Caco-2 (cell line): ENCODE measurements around the gene PATL2. TPM values are rescaled to one million over a fixed set of nuclear protein-coding genes. Genes with fewer than 3 reads are reported as not detected.

Experiments used
- BruUV-seq: library from RNA; stranded (reverse); fragments of 400-500 nt; replicated peaks from 2 replicates; lab custom pipeline; 2021; lab: Mats Ljungman, UMichigan
- CTCF ChIA-PET: fragments of 300-600 bp; sonication (Branson Sonifier 250); formaldehyde crosslinking; loops from one replicate; lab custom pipeline; 2022; ENCODE audit warnings: antibody characterized with exemption; lab: Charles Lee
- POLR2A ChIA-PET: fragments of 300-600 bp; sonication (Branson Sonifier 250); formaldehyde crosslinking; loops from one replicate; lab custom pipeline; 2022; ENCODE audit warnings: antibody characterized with exemption; lab: Charles Lee
- DNase-seq, 2 experiments: peaks; one replicate each; pipeline versions ENCODE4 v3.0.0 to v3.0.0-alpha.2; 2020 to 2022
- H3K27me3 ChIP-seq: replicated peaks from 2 replicates; pipeline ENCODE4 v1.6.0; 2011; ENCODE audit warnings: low read length; ENCODE audit not compliant: control insufficient read depth, insufficient read depth
- H3K36me3 ChIP-seq: 2 replicates; pipeline ENCODE4 v1.5.1; 2011; ENCODE audit warnings: low read length; ENCODE audit not compliant: control insufficient read depth, insufficient read depth
- H3K4me1 ChIP-seq: fragments of 250-450 bp; sonication (Bioruptor Pico); 2 replicates; pipeline ENCODE4 v1.5.1; 2020; ENCODE audit warnings: mild to moderate bottlenecking
- H3K4me3 ChIP-seq: 2 replicates; pipeline ENCODE4 v1.5.1; 2011; ENCODE audit warnings: low read depth, mild to moderate bottlenecking, control low read depth, low read length
- H3K9me3 ChIP-seq: fragments of 250-450 bp; sonication (Bioruptor Pico); 2 replicates; pipeline ENCODE4 v1.5.1; 2020; ENCODE audit warnings: mild to moderate bottlenecking, moderate library complexity
- H3K27ac Mint-ChIP-seq: one replicate; pipeline ENCODE4 v1.8.0; 2022; ENCODE audit warnings: mixed read lengths; ENCODE audit not compliant: unreplicated experiment
- H3K27me3 Mint-ChIP-seq: one replicate; pipeline ENCODE4 v1.8.0; 2022; ENCODE audit warnings: mixed read lengths; ENCODE audit not compliant: insufficient read depth, unreplicated experiment
- H3K36me3 Mint-ChIP-seq: one replicate; pipeline ENCODE4 v1.8.0; 2022; ENCODE audit warnings: mild to moderate bottlenecking, mixed read lengths; ENCODE audit not compliant: insufficient read depth, unreplicated experiment
- H3K4me1 Mint-ChIP-seq: one replicate; pipeline ENCODE4 v1.8.0; 2022; ENCODE audit warnings: low read depth, mixed read lengths; ENCODE audit not compliant: unreplicated experiment
- H3K4me3 Mint-ChIP-seq: one replicate; pipeline ENCODE4 v1.8.0; 2022; ENCODE audit warnings: mild to moderate bottlenecking, moderate library complexity, mixed read lengths; ENCODE audit not compliant: unreplicated experiment
- H3K9me3 Mint-ChIP-seq: one replicate; pipeline ENCODE4 v1.8.0; 2022; ENCODE audit warnings: mixed read lengths; ENCODE audit not compliant: unreplicated experiment
- intact Hi-C: fragments of 100-400 bp; cut with micrococcal nuclease; formaldehyde crosslinking; loops from one replicate; pipeline ENCODE4 v1.10.0; 2022; ENCODE audit not compliant: unreplicated experiment
- total RNA-seq: library from RNA; stranded (reverse); gene quantifications from 2 replicates; pipeline ENCODE4 v1.2.3, GENCODE V29; 2022
- TF ChIP-seq, protein P1 (sequence below), 2 experiments: fragments of 200-600 bp in 1 of 2; IDR thresholded peaks; 1 replicate in 1 of 2; 2 replicates in 1 of 2; pipeline versions ENCODE4 v1.5.1 to v1.8.0; 2011 to 2022; ENCODE audit warnings: antibody characterized with exemption in 1 of 2, control low read depth in 1 of 2, inconsistent platforms in 1 of 2, low read depth in 1 of 2, low read length in 1 of 2, mild to moderate bottlenecking in 1 of 2, moderate library complexity in 1 of 2; ENCODE audit not compliant: insufficient read depth in 1 of 2, severe bottlenecking in 1 of 2, unreplicated experiment in 1 of 2

The PATL2 gene
- total RNA-seq, 1 experiment from 2014 or later = 0.32 TPM

DNA sequence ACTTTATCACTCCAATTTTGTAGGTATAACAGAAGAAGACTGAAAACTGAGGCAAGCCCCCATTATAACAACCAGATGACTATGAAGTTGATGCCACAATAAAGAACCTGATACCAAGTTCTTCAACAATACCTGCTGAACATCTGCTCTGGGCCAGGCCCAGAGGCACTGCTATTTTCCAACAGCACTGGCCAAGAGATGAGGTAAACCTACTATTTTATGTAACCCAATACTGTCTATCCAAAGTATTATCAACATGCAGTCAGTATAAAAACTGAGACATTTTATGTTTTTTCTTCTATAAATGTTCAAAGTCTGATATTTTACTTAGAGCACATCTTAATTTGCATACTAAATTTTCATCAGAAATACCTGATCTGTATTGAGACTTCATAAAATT, 53.7 kb downstream of the PATL2 start:
- no peaks in the 10 kb centered on the region for H3K9me3 Mint-ChIP-seq
- no peaks in the 10 kb centered on the region for H3K27me3 ChIP-seq
- POLR2A ChIA-PET = no interaction called here
- BruUV-seq = no TSS peak
- no peaks in the 10 kb centered on the region for H3K4me1 Mint-ChIP-seq
- no peak overlapping the region for H3K4me3 Mint-ChIP-seq
- TF ChIP-seq, protein P1, sequence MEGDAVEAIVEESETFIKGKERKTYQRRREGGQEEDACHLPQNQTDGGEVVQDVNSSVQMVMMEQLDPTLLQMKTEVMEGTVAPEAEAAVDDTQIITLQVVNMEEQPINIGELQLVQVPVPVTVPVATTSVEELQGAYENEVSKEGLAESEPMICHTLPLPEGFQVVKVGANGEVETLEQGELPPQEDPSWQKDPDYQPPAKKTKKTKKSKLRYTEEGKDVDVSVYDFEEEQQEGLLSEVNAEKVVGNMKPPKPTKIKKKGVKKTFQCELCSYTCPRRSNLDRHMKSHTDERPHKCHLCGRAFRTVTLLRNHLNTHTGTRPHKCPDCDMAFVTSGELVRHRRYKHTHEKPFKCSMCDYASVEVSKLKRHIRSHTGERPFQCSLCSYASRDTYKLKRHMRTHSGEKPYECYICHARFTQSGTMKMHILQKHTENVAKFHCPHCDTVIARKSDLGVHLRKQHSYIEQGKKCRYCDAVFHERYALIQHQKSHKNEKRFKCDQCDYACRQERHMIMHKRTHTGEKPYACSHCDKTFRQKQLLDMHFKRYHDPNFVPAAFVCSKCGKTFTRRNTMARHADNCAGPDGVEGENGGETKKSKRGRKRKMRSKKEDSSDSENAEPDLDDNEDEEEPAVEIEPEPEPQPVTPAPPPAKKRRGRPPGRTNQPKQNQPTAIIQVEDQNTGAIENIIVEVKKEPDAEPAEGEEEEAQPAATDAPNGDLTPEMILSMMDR (IDR thresholded peaks at IDR 0.05; ENCODE audit: insufficient read depth in 1 of 2, low read depth in 1 of 2, low read length in 1 of 2, severe bottlenecking in 1 of 2, unreplicated experiment in 1 of 2) = no peak
- DNase-seq = no peak
- H3K27ac Mint-ChIP-seq = no peak overlapping the region
- H3K4me1 ChIP-seq = no peaks in the 10 kb centered on the region
- H3K36me3 Mint-ChIP-seq = peaks cover 42% of the 10 kb centered on the region
- intact Hi-C loops = no loop called here
- no peak overlapping the region for H3K4me3 ChIP-seq
- no peaks in the 10 kb centered on the region for H3K9me3 ChIP-seq
- H3K36me3 ChIP-seq = no peaks in the 10 kb centered on the region
- CTCF ChIA-PET = no interaction called here
- no peaks in the 10 kb centered on the region for H3K27me3 Mint-ChIP-seq

DNA sequence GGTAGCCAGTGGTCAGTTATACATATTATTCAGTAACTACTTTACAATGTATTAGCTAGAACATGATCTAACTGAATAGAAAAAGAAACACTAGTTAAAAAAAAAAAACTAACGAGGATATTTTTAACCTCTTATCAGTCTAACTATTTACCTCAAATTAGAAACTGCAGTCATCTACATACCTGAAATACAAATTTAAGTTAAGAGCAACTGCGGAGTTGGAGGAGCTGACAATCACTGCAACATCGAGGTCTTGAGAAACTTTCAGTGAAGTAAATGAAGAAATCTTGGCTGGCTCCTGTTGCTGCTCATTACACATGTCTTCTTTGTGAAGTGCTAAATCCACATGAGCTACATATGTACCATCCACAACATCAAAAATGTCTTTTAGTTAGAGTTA, 54.2 kb downstream of the PATL2 start:
- H3K4me1 ChIP-seq = no peaks in the 10 kb centered on the region
- Mint-ChIP-seq H3K27me3 (no peaks in the 10 kb centered on the region), H3K9me3 (no peaks in the 10 kb centered on the region), H3K4me3 (no peak overlapping the region), H3K36me3 (peaks cover 42% of the 10 kb centered on the region), H3K4me1 (no peaks in the 10 kb centered on the region), H3K27ac (no peak overlapping the region)
- H3K36me3 ChIP-seq = no peaks in the 10 kb centered on the region
- CTCF ChIA-PET = no interaction called here
- no peak overlapping the region for H3K4me3 ChIP-seq
- H3K27me3 ChIP-seq = no peaks in the 10 kb centered on the region
- intact Hi-C loops = no loop called here
- TF ChIP-seq, protein P1 (IDR thresholded peaks at IDR 0.05; ENCODE audit: insufficient read depth in 1 of 2, low read depth in 1 of 2, low read length in 1 of 2, severe bottlenecking in 1 of 2, unreplicated experiment in 1 of 2) = no peak
- no peak for DNase-seq
- no TSS peak for BruUV-seq
- POLR2A ChIA-PET = no interaction called here
- H3K9me3 ChIP-seq = no peaks in the 10 kb centered on the region

DNA sequence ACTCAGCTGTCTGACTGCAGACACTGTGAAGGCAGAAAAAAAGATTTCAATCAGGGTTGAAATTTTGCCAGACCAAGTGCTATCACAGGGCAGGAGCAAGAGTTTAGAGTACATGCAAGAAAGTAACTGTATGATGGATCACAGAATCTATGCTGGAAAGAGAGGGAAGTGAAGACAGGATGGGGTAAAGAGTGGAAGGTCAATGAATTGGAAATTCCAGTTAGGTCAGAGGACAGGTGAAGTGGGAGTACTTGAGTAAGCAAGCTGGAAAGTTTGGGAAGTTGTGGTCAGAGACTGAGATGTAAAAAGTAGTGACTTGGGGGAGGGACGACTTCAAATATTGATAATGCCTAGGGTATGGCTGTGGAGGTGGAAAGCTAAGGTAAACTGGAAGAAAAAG, 54.8 kb downstream of the PATL2 start:
- DNase-seq = no peak
- Mint-ChIP-seq H3K36me3 (peaks cover 42% of the 10 kb centered on the region), H3K27me3 (no peaks in the 10 kb centered on the region), H3K9me3 (no peaks in the 10 kb centered on the region), H3K4me3 (no peak overlapping the region), H3K27ac (no peak overlapping the region), H3K4me1 (no peaks in the 10 kb centered on the region)
- H3K9me3 ChIP-seq = no peaks in the 10 kb centered on the region
- no TSS peak for BruUV-seq
- ChIA-PET CTCF (no interaction called here), POLR2A (no interaction called here)
- no peaks in the 10 kb centered on the region for H3K36me3 ChIP-seq
- TF ChIP-seq, protein P1 (IDR thresholded peaks at IDR 0.05; ENCODE audit: insufficient read depth in 1 of 2, low read depth in 1 of 2, low read length in 1 of 2, severe bottlenecking in 1 of 2, unreplicated experiment in 1 of 2) = no peak
- H3K4me3 ChIP-seq = no peak overlapping the region
- intact Hi-C loops = no loop called here
- H3K27me3 ChIP-seq = no peaks in the 10 kb centered on the region
- H3K4me1 ChIP-seq = no peaks in the 10 kb centered on the region
